MCF 10A (cell line): ENCODE measurements around the gene TNFAIP8. TPM values are rescaled to one million over a fixed set of nuclear protein-coding genes. Genes with fewer than 3 reads are reported as not detected.

Experiments used
- BruUV-seq: library from RNA; stranded (reverse); fragments of 400-500 nt; replicated peaks from 2 replicates; lab custom pipeline; 2021; lab: Mats Ljungman, UMichigan
- CTCF ChIA-PET: fragments of 300-600 bp; sonication (Branson Sonifier 250); formaldehyde crosslinking; extraction: SDS; loops from one replicate; lab custom pipeline; 2021; ENCODE audit warnings: antibody characterized with exemption, inconsistent platforms; lab: Yijun Ruan, JAX
- POLR2A ChIA-PET: fragments of 300-600, 350-650 bp; sonication (Branson Sonifier 250); formaldehyde crosslinking; extraction: SDS; loops from one replicate; lab custom pipeline; 2020; ENCODE audit warnings: antibody characterized with exemption, inconsistent platforms; lab: Yijun Ruan, JAX
- DNase-seq: peaks from one replicate; pipeline ENCODE4 v3.0.0-alpha.2; 2018; ENCODE audit not compliant: unreplicated experiment
- H3K27ac Mint-ChIP-seq: one replicate; pipeline ENCODE4 v1.8.0; 2022; ENCODE audit warnings: mild to moderate bottlenecking, low read depth, mixed read lengths; ENCODE audit not compliant: unreplicated experiment
- H3K27me3 Mint-ChIP-seq: one replicate; pipeline ENCODE4 v1.8.0; 2022; ENCODE audit warnings: mixed read lengths; ENCODE audit not compliant: insufficient read depth, unreplicated experiment
- H3K36me3 Mint-ChIP-seq: one replicate; pipeline ENCODE4 v1.8.0; 2022; ENCODE audit warnings: mild to moderate bottlenecking, moderate library complexity, mixed read lengths; ENCODE audit not compliant: insufficient read depth, unreplicated experiment
- H3K4me1 Mint-ChIP-seq: one replicate; pipeline ENCODE4 v1.8.0; 2022; ENCODE audit warnings: mixed read lengths; ENCODE audit not compliant: insufficient read depth, unreplicated experiment
- H3K4me3 Mint-ChIP-seq: one replicate; pipeline ENCODE4 v1.8.0; 2022; ENCODE audit warnings: mild to moderate bottlenecking, moderate library complexity, mixed read lengths; ENCODE audit not compliant: unreplicated experiment
- H3K9me3 Mint-ChIP-seq: one replicate; pipeline ENCODE4 v1.8.0; 2022; ENCODE audit warnings: mixed read lengths; ENCODE audit not compliant: unreplicated experiment
- intact Hi-C: fragments of 100-400 bp; cut with micrococcal nuclease; formaldehyde crosslinking; loops from 2 replicates; pipeline ENCODE4 v1.14.1; 2022
- total RNA-seq: library from RNA; stranded (reverse); gene quantifications from 2 replicates; pipeline ENCODE4 v1.2.3, GENCODE V29; 2022
- TF ChIP-seq, protein P1 (sequence below): fragments of 200-600 bp; IDR thresholded peaks from one replicate; pipeline ENCODE4 v1.8.0; 2022; ENCODE audit warnings: antibody characterized with exemption, mild to moderate bottlenecking; ENCODE audit not compliant: unreplicated experiment

TNFAIP8 gene
- total RNA-seq, 1 experiment from 2014 or later, result 16.2 TPM

GRCh38 chr5:119311688-119312087 is 44.1 kb upstream of the TNFAIP8 start:
- H3K4me1 Mint-ChIP-seq, result no peaks in the 10 kb centered on the region
- POLR2A ChIA-PET, result interaction anchor here (1.7 to 2.8 kb wide), 2 partner anchors 12 to 23 kb away, joined by 5 to 8 read pairs; no protein-coding TSS in a partner anchor
- no peak overlapping the region for H3K4me3 Mint-ChIP-seq
- no peaks in the 10 kb centered on the region for H3K27me3 Mint-ChIP-seq
- H3K36me3 Mint-ChIP-seq, result no peaks in the 10 kb centered on the region
- no peak overlapping the region for H3K27ac Mint-ChIP-seq
- H3K9me3 Mint-ChIP-seq, result no peaks in the 10 kb centered on the region
- TF ChIP-seq, protein P1, sequence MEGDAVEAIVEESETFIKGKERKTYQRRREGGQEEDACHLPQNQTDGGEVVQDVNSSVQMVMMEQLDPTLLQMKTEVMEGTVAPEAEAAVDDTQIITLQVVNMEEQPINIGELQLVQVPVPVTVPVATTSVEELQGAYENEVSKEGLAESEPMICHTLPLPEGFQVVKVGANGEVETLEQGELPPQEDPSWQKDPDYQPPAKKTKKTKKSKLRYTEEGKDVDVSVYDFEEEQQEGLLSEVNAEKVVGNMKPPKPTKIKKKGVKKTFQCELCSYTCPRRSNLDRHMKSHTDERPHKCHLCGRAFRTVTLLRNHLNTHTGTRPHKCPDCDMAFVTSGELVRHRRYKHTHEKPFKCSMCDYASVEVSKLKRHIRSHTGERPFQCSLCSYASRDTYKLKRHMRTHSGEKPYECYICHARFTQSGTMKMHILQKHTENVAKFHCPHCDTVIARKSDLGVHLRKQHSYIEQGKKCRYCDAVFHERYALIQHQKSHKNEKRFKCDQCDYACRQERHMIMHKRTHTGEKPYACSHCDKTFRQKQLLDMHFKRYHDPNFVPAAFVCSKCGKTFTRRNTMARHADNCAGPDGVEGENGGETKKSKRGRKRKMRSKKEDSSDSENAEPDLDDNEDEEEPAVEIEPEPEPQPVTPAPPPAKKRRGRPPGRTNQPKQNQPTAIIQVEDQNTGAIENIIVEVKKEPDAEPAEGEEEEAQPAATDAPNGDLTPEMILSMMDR, result no peak
- intact Hi-C loops, result no loop called here
- BruUV-seq, result no TSS peak
- no peak for DNase-seq
- CTCF ChIA-PET, result interaction anchor here (0.6 to 5.0 kb wide), 8 partner anchors 9 to 324 kb away, joined by 3 to 28 read pairs (median 4); partner anchors contain the start of gene DTWD2

DNA sequence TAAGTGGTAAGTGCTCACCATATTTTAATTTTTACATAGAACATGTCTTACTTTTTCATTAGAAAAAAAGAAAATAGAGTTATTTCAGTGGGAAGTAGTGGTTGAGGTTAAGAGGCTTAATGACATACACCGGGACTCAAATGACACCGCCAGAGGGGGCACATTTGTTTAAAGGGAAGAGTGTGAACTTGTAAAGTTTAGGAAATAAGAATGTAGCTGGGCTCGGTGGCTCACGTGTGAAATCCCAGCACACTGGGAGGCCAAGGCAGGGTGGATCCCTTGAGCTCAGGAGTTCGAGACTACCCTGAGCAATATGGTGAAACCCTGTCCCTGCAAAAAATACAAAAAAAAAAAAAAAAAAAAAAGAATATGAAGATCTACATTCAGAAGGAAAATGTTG is 43.4 kb upstream of the TNFAIP8 start:
- intact Hi-C loops, result no loop called here
- CTCF ChIA-PET, result interaction anchor here (0.7 to 5.0 kb wide), 10 partner anchors 10 to 99 kb away, joined by 3 to 28 read pairs (median 4); no protein-coding TSS in a partner anchor
- no peak overlapping the region for H3K4me3 Mint-ChIP-seq
- H3K9me3 Mint-ChIP-seq, result no peaks in the 10 kb centered on the region
- no TSS peak for BruUV-seq
- POLR2A ChIA-PET, result interaction anchor here (1.3 to 2.8 kb wide), 4 partner anchors 11 to 100 kb away, joined by 4 to 10 read pairs (median 6); no protein-coding TSS in a partner anchor
- TF ChIP-seq, protein P1, result no peak
- H3K27me3 Mint-ChIP-seq, result no peaks in the 10 kb centered on the region
- no peaks in the 10 kb centered on the region for H3K4me1 Mint-ChIP-seq
- H3K27ac Mint-ChIP-seq, result no peak overlapping the region
- no peaks in the 10 kb centered on the region for H3K36me3 Mint-ChIP-seq
- no peak for DNase-seq

GRCh38 chr5:119313197-119313596 is 42.6 kb upstream of the TNFAIP8 start:
- Mint-ChIP-seq H3K4me1 (no peaks in the 10 kb centered on the region), H3K27ac (no peak overlapping the region), H3K36me3 (peaks cover under 1% of the 10 kb centered on the region), H3K27me3 (no peaks in the 10 kb centered on the region), H3K9me3 (no peaks in the 10 kb centered on the region), H3K4me3 (no peak overlapping the region)
- intact Hi-C loops, result no loop called here
- ChIA-PET POLR2A (interaction anchor here (0.5 to 2.8 kb wide), 9 partner anchors 8 to 279 kb away, joined by 3 to 10 read pairs (median 4); no protein-coding TSS in a partner anchor), CTCF (interaction anchor here (0.9 to 5.0 kb wide), 8 partner anchors 10 to 326 kb away, joined by 3 to 28 read pairs (median 4); no protein-coding TSS in a partner anchor)
- no peak for DNase-seq
- no TSS peak for BruUV-seq
- TF ChIP-seq, protein P1, result no peak

- H3K27ac Mint-ChIP-seq, result no peak overlapping the region
- no peaks in the 10 kb centered on the region for H3K9me3 Mint-ChIP-seq
- H3K36me3 Mint-ChIP-seq, result peaks cover 6% of the 10 kb centered on the region
- ChIA-PET CTCF (interaction anchor here (1.1 to 5.0 kb wide), 10 partner anchors 9 to 327 kb away, joined by 3 to 93 read pairs (median 8); no protein-coding TSS in a partner anchor), POLR2A (interaction anchor here (0.5 to 2.1 kb wide), 9 partner anchors 9 to 279 kb away, joined by 3 to 23 read pairs (median 4); no protein-coding TSS in a partner anchor)
- TF ChIP-seq, protein P1, result no peak
- no TSS peak for BruUV-seq
- intact Hi-C loops, result no loop called here
- no peak for DNase-seq
- H3K4me3 Mint-ChIP-seq, result no peak overlapping the region
- no peaks in the 10 kb centered on the region for H3K27me3 Mint-ChIP-seq
- no peaks in the 10 kb centered on the region for H3K4me1 Mint-ChIP-seq
Measured at GRCh38 chr5:119313658-119314605, 41.9 kb upstream of the TNFAIP8 start.
